HepG2 (cell line): ENCODE measurements around the gene MRPL57. TPM values are rescaled to one million over a fixed set of nuclear protein-coding genes. Genes with fewer than 3 reads are reported as not detected.

Experiments
- NFYB ChIP-seq: sonication (generic); formaldehyde crosslinking; IDR thresholded peaks from 2 replicates; pipeline ENCODE4 v1.4.0; 2020; ENCODE audit warnings: missing genetic modification reagents
- PHF8 ChIP-seq: sonication (generic); formaldehyde crosslinking; IDR thresholded peaks from 2 replicates; pipeline ENCODE4 v1.5.0; 2020; ENCODE audit warnings: missing genetic modification reagents
- REL ChIP-seq: sonication (generic); formaldehyde crosslinking; conservative IDR thresholded peaks from 2 replicates; pipeline ENCODE4 v1.8.0; 2022; ENCODE audit warnings: mild to moderate bottlenecking, missing genetic modification reagents, moderate library complexity
- ZBTB25 ChIP-seq: IDR thresholded peaks from 2 replicates; pipeline ENCODE4 v1.6.1; 2018; ENCODE audit warnings: missing genetic modification reagents
- ZBTB3 ChIP-seq: sonication (generic); formaldehyde crosslinking; IDR thresholded peaks from 2 replicates; pipeline ENCODE4 v1.4.0; 2020; ENCODE audit warnings: low read depth, mild to moderate bottlenecking, moderate library complexity, missing genetic modification reagents, borderline replicate concordance
- ZBTB49 ChIP-seq: sonication (generic); formaldehyde crosslinking; IDR thresholded peaks from 2 replicates; pipeline ENCODE4 v1.4.0; 2020; ENCODE audit warnings: missing genetic modification reagents, borderline replicate concordance
- ZNF350 ChIP-seq: sonication (generic); formaldehyde crosslinking; IDR thresholded peaks from 2 replicates; pipeline ENCODE4 v1.4.0; 2020; ENCODE audit warnings: mild to moderate bottlenecking, low read depth, missing genetic modification reagents, borderline replicate concordance
- ZNF382 ChIP-seq: sonication (generic); formaldehyde crosslinking; IDR thresholded peaks from 2 replicates; pipeline ENCODE4 v1.5.0; 2020; ENCODE audit warnings: missing genetic modification reagents, mild to moderate bottlenecking, borderline replicate concordance
- ZNF484 ChIP-seq: sonication (generic); formaldehyde crosslinking; IDR thresholded peaks from 2 replicates; pipeline ENCODE4 v1.5.1; 2020; ENCODE audit warnings: mild to moderate bottlenecking, low read depth, missing genetic modification reagents, borderline replicate concordance
- ZNF616 ChIP-seq: sonication (generic); formaldehyde crosslinking; IDR thresholded peaks from 2 replicates; pipeline ENCODE4 v1.5.0; 2020; ENCODE audit warnings: low read depth, mild to moderate bottlenecking, missing genetic modification reagents
- polyA plus RNA-seq, 8 experiments: library from polyadenylated mRNA; depleted of rRNA in 3 of 8; stranded (reverse) in 7 of 8; unstranded in 1 of 8; fragments of >200 nt; fragmentation: Illumina TruSeq in 4 of 8; extraction: Trizol in 4 of 8; gene quantifications; 2 replicates each; pipeline versions ENCODE4 v1.2.1 to v1.2.3, GENCODE V29; 2011 to 2016; ENCODE audit warnings: low read depth in 4 of 8, missing spikeins in 1 of 8, mixed read lengths in 1 of 8; ENCODE audit not compliant: insufficient read depth in 1 of 8
- total RNA-seq, 5 experiments: library from RNA; depleted of rRNA; stranded (reverse); fragments of >200 nt; fragmentation: Illumina TruSeq; extraction: Trizol; gene quantifications; 2 replicates each; pipeline ENCODE4 v1.2.3, GENCODE V29; 2016; ENCODE audit warnings: low read depth in 1 of 5
- TF ChIP-seq, protein P1 (sequence below): sonication (generic); formaldehyde crosslinking; IDR thresholded peaks from 2 replicates; pipeline ENCODE4 v1.4.0; 2020; ENCODE audit warnings: missing genetic modification reagents
- TF ChIP-seq, protein P2 (sequence below): sonication (generic); formaldehyde crosslinking; IDR thresholded peaks from 2 replicates; pipeline ENCODE4 v1.5.0; 2020; ENCODE audit warnings: missing genetic modification reagents
- TF ChIP-seq, protein P3 (sequence below): sonication (generic); formaldehyde crosslinking; IDR thresholded peaks from 2 replicates; pipeline ENCODE4 v1.8.1; 2023; ENCODE audit warnings: missing genetic modification reagents, mild to moderate bottlenecking, borderline replicate concordance
- TF ChIP-seq, protein P4 (sequence below): sonication (generic); formaldehyde crosslinking; IDR thresholded peaks from 2 replicates; pipeline ENCODE4 v1.5.0; 2020; ENCODE audit warnings: mild to moderate bottlenecking, missing genetic modification reagents

Gene MRPL57
- total and polyA plus RNA-seq, 2 of the 13 experiments (the other 11 are each of a cell fraction or from before 2014, with no cell fraction given), result 19.5 to 35.2 TPM

GRCh38 chr13:21176215-21176981 is at the start of gene MRPL57, which contains the start of gene SKA3 (continued):
- TF ChIP-seq, protein P1, sequence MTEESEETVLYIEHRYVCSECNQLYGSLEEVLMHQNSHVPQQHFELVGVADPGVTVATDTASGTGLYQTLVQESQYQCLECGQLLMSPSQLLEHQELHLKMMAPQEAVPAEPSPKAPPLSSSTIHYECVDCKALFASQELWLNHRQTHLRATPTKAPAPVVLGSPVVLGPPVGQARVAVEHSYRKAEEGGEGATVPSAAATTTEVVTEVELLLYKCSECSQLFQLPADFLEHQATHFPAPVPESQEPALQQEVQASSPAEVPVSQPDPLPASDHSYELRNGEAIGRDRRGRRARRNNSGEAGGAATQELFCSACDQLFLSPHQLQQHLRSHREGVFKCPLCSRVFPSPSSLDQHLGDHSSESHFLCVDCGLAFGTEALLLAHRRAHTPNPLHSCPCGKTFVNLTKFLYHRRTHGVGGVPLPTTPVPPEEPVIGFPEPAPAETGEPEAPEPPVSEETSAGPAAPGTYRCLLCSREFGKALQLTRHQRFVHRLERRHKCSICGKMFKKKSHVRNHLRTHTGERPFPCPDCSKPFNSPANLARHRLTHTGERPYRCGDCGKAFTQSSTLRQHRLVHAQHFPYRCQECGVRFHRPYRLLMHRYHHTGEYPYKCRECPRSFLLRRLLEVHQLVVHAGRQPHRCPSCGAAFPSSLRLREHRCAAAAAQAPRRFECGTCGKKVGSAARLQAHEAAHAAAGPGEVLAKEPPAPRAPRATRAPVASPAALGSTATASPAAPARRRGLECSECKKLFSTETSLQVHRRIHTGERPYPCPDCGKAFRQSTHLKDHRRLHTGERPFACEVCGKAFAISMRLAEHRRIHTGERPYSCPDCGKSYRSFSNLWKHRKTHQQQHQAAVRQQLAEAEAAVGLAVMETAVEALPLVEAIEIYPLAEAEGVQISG, result peak; percentile 77; the same call in 1 of the 2 replicates
- TF ChIP-seq REL (CRISPR knock-in tag) (peak; percentile 80), ZNF484 (no peak), ZNF616 (CRISPR knock-in tag) (peak; percentile 0; the same call in 1 of the 2 replicates), ZNF350 (peak; percentile 94), ZBTB25 (CRISPR knock-in tag) (peak; percentile 73), PHF8 (CRISPR knock-in tag) (peak; percentile 96), ZNF382 (CRISPR knock-in tag) (no peak), ZBTB3 (CRISPR knock-in tag) (no peak; the same call in 1 of the 2 replicates), ZBTB49 (CRISPR knock-in tag) (no peak), NFYB (CRISPR knock-in tag) (0 out of 2 replicates have a peak, but pooled peaks have one; percentile 17)
- TF ChIP-seq, protein P2, sequence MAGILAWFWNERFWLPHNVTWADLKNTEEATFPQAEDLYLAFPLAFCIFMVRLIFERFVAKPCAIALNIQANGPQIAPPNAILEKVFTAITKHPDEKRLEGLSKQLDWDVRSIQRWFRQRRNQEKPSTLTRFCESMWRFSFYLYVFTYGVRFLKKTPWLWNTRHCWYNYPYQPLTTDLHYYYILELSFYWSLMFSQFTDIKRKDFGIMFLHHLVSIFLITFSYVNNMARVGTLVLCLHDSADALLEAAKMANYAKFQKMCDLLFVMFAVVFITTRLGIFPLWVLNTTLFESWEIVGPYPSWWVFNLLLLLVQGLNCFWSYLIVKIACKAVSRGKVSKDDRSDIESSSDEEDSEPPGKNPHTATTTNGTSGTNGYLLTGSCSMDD (CRISPR knock-in tag), result no peak; the same call in 1 of the 2 replicates
- TF ChIP-seq, protein P3, sequence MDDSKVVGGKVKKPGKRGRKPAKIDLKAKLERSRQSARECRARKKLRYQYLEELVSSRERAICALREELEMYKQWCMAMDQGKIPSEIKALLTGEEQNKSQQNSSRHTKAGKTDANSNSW (CRISPR knock-in tag), result no peak
- TF ChIP-seq, protein P4, sequence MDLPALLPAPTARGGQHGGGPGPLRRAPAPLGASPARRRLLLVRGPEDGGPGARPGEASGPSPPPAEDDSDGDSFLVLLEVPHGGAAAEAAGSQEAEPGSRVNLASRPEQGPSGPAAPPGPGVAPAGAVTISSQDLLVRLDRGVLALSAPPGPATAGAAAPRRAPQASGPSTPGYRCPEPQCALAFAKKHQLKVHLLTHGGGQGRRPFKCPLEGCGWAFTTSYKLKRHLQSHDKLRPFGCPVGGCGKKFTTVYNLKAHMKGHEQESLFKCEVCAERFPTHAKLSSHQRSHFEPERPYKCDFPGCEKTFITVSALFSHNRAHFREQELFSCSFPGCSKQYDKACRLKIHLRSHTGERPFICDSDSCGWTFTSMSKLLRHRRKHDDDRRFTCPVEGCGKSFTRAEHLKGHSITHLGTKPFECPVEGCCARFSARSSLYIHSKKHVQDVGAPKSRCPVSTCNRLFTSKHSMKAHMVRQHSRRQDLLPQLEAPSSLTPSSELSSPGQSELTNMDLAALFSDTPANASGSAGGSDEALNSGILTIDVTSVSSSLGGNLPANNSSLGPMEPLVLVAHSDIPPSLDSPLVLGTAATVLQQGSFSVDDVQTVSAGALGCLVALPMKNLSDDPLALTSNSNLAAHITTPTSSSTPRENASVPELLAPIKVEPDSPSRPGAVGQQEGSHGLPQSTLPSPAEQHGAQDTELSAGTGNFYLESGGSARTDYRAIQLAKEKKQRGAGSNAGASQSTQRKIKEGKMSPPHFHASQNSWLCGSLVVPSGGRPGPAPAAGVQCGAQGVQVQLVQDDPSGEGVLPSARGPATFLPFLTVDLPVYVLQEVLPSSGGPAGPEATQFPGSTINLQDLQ (CRISPR knock-in tag), result no peak
